HL-60/S4 treated with retinoic acid at 250 ng/mL for 4 days and 3 days (cell line): ENCODE data around the gene OR10G8.
"Not testable (repeated sequence)": the region's sequence is repeated elsewhere in the genome, so short reads cannot be mapped to it uniquely, and the experiment has no call there.

Experiments used
- in situ Hi-C: fragments of 300-500 bp; cut with MboI; formaldehyde crosslinking; loops from 2 replicates; pipeline ENCODE4 v1.7.0; 2022; ENCODE audit warnings: low sequenced_read_pairs

Gene OR10G8, protein sequence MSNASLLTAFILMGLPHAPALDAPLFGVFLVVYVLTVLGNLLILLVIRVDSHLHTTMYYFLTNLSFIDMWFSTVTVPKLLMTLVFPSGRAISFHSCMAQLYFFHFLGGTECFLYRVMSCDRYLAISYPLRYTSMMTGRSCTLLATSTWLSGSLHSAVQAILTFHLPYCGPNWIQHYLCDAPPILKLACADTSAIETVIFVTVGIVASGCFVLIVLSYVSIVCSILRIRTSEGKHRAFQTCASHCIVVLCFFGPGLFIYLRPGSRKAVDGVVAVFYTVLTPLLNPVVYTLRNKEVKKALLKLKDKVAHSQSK

DNA sequence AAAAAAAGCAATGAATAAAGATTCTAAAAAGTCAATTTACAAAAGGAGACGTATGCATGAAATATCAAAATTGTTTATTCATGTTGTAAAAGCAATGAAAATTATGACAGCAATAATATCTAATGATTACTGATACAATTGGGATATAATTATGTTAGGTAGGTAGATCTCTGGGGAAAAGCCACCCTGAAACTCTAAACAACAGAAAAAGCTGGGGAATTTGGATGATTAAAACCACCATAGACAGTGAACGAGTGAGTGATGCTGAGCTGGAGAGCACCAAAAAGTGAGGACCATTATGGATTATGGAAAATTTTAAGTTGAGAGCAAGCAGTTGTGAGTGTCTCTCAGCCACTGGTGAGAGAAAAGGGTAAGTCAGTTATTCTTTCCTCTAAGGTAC is at the start of gene OR10G8:
TSS of gene OR10G8 (plus strand) at position 301 of the 400 bp plus-strand sequence. CDS start 2,825 bp downstream, outside the sequence.
- in situ Hi-C loops, result no loop called here

DNA sequence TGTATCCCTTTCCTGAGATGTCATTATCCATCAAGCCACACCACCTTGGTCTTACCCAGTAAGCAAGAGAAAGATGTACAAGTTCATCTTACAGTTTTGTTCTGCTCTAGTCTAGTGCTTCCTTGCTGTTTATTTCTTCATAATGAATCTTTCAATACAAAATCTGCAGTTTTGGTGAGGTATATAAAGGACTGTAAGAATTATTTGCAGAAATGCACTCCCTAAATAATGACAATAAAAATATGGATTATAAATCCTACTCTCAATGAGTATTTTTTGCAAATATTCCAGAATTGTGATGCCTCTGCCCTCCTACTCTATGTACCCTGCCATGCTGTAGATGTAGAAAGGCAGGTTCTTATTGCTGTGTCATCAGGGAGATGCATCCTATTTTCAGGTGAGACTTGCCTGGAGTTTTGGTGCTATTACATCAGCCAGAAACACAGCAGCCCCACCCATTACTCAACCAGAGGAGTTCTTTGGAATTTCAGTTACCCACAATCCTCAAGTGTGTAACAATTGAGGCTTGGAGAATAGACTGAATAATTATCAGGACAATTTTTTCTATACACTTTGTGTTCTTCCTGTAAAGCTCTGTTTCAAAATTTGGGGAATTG is 48.8 kb upstream of the OR10G8 start, which contains the start of gene OR10S1:
TSS of gene OR10S1 (minus strand) at position 51 of the 617 bp plus-strand sequence. CDS start 117 bp downstream, outside the sequence.
- in situ Hi-C loops, result no loop called here

DNA sequence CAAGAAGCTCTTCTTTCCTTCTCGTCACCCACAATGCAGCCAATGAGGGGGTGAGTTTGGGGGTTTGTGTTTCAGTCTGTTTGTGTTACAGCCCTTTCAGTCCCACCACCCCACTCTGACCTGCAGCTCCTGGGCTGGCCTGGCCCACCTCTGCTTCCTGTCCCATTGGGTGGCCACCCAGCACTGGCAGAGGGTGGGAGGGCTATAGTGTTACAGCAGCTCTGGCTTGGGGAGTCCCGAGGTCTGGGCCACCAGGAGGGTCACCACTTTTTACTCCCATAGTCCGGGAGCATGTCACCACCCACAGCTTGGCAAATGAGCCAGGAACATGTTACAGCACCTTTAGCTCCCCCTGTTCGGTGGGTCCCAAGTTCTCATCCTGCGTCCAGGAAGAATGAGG is 47.3 kb upstream of the OR10G8 start:
- in situ Hi-C loops, result no loop called here

DNA sequence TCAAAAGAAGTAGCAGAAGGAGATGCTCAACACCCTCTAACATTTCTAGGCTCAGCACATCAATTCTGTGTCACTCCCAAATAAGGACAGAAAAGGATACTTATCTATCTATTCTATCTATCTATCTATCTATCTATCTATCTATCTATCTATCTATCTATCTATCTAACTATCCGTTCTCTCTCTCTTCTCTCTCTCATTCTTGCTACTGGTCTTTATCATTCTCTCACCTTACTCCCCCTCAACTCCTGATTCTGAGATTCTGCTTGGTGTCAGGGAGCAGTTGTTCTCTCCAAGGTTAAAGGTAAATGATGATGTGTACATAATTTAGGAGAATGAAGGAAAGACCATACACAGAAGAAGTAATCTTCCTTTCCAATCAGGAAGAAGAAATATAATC is 31.5 kb upstream of the OR10G8 start, which contains the start of gene OR10G6:
TSS of gene OR10G6 (minus strand) at position 43 of the 400 bp plus-strand sequence. CDS start at position 43, 0 bp downstream.
- in situ Hi-C loops, result no loop called here

DNA sequence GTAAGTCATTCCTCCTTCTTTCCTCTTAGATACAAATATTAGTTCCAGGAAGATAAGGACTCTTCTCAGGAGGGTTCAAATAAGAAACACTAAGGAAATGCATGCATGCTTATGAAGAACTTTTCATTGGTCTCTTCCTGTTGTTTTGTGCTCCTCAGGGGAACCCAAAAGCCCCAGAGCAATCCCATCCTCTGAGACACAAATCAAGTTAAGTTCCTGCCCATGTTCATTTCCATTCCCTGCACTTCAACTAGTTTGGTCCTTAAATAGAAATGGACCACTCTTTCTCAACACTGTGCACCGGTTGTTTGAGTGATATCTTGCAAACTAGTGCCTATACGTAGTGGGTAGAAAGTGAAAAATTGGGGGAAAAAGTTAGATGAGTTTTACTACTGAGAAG is 13.9 kb upstream of the OR10G8 start, which contains the start of gene OR10G4:
TSS of gene OR10G4 (plus strand) at position 301 of the 400 bp plus-strand sequence. CDS start 2,578 bp downstream, outside the sequence.
- in situ Hi-C loops, result no loop called here

DNA sequence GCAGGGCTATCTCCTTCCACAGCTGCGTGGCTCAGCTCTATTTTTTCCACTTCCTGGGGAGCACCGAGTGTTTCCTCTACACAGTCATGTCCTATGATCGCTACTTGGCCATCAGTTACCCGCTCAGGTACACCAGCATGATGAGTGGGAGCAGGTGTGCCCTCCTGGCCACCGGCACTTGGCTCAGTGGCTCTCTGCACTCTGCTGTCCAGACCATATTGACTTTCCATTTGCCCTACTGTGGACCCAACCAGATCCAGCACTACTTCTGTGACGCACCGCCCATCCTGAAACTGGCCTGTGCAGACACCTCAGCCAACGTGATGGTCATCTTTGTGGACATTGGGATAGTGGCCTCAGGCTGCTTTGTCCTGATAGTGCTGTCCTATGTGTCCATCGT is 10.8 kb upstream of the OR10G8 start:
- in situ Hi-C loops, result not testable (repeated sequence)

DNA sequence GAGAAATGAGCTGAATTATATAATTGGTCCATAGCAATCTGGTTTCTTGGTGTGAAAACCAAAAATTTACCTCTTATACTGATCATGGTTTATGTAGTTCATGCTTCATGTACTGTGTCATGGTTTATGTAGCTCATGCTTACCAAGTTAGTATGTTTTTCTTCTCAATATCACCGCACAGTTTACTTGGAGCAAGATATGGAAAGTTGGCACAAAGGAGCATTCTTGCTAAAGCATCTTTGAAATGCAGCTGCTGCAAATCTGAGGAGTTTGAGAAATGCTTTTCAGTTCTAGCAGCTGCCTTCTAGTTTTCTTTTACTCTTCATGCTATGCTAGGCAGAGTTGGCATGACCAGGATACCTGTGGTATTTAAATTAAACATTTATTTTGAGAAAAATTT is 10.1 kb downstream of the OR10G8 start:
- in situ Hi-C loops, result no loop called here

DNA sequence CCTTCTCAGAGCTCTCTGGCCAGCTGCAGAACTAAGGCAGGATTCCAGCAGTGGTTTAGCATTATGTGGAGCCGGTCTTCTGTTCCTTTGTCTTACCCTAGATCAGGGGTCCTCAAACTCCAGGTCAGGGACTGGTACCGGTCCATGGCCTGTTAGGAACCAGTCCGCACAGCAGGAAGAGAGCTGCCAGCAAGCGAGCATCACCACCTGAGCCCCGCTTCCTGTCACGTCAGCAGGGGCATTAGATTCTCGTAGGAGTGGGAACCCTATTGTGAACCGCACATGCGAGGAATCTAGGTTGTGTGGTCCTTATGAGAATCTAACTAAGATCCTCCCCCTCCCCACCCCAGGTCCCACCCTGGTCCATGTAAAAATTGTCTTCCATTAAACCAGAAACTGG is 13.0 kb downstream of the OR10G8 start:
- in situ Hi-C loops, result no loop called here

DNA sequence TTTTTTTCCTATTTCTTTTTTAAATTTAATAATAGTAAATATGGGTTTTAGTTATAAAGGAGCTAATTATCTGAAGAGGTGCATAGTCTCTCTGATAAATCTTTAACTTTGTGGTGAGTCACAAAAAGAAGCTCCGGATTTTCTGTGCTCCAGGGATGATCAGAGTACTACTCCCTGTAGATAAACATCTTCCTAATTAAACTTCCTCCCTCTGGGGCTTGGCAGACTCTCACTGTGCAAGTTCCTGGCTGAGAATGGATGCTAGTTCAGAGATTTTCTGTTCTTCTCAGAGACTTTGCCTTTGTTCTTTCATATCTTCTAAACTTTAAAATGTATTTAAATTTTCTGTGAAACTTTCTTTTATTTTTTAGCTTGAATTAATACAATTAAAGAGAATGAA is 14.7 kb downstream of the OR10G8 start, which contains the start of gene OR10G7:
TSS of gene OR10G7 (minus strand) at position 72 of the 400 bp plus-strand sequence. CDS start 2,324 bp downstream, outside the sequence.
- in situ Hi-C loops, result no loop called here

DNA sequence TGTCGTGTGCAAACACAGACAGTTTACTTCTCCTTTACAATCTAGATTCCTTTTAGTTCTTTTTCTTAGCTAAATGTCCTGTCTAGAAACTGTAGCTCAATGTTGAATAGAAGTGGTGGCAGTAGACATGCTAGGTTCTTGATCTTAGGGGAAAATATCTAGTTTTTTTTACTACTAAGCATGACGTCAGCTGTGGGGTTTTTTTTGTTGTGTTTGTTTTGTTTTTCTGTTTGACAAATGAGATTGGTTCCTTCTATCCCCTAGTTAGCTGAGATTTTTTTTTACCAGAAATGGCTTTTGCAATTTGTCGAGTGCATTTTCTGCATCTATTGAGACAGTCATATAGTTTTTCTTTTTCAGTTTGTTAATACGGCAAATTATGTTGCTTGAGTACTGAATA is 16.8 kb downstream of the OR10G8 start:
- in situ Hi-C loops, result no loop called here

DNA sequence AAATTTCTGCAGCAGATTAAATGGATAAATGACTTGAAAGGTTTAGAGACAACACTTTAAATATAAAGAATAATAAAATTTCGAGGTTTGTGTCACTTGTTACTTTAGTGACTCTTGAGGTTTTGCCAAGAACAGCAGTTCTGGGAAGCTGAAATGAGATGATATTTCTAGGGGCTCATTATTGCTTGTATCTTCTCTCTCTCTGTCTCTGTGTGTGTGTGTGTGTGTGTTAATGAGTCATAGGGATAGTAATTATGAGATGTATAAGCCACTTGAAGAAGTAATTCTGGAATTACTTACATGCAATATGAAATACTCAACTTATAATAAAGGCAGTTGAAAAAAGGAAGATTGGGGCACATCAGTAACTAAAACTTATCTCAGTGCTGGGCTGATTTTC is 24.1 kb downstream of the OR10G8 start:
- in situ Hi-C loops, result no loop called here

DNA sequence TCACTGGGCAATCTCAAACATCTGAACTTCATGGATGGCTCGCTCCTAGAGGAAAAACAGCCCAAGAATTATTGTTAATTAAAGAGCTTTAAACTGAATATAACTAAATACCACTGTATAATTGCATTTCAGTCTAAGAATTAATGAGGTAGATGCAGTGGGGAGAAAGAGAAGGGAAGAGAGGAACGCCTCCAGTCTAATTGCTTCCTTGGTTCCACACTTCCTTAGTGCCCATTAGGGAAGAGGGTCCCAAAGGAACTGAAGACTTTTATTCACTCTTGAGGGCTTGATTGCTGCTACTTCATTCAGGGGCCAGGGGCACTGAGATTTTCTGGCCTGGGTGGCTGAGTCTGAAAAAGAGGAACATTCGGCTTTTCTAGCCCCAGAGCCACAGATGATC is 26.4 kb downstream of the OR10G8 start:
- in situ Hi-C loops, result no loop called here

DNA sequence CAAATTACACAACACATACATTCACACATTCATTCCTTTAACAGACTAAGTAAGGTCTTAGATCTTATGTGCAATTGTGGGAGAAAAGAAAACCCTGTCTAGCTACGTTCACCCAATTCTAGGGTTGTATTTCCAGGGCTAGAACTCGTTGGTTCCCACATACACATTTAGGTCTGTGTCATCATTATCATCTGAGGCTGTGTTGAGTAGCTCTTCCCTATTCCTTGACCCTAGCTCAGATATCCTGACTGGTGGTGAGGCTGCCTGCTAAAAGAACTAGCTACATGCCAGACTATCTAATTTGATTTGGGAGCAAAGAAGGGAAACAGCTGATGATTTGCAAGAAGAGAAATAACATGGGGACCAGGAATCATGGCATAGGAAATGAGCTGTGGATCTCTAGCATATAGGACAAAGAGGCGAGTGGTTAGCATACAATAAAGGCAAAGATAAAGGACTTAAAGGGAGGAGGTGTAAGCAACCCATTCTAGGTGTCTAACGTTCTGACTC is 42.1 kb downstream of the OR10G8 start:
- in situ Hi-C loops, result no loop called here

DNA sequence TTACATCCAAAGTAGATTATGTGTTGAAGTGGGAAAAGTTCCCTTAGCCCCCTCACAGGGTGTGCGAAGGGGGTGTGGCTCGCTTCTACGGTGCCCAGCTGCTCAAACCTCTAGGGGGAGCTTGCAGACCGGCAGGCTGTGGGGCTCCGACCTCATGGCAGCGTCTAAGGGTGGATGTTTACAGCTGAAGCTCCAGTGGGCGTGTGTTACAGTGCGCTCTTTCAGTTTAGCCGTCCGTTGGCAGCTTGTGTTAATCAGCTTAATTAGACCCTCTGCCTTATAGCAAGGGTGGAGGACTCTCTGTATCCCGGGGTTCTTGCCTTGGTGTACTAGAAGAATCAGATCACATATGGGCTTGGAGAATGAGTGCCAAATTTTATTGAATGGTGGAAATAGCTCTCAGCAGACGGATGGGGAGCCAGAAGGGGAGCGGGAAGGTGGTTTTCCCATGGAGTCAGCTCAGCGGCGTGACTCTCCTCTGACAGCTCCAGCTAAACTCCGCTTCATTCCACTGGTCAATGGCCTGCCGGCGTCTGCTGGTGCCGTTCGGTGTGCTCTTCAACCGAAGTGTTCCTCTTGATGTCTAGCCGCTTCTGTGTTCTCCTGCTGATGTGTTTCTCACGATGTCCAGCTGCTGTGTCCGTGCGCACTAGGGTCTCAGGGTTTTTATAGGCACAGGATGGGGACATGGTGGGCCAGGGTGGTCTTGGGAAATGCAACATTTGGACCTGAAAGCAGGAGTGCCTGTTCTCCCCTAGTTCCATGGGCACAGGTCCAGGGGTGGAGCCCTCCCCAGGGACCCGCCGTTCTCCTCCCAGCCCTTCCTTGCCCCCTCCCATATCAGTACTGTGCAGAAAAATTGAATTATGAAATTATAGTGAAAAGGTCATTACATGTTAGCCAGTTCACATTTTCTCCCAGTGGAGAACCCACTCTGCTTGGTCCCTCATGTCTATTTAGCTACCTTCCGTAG is 43.1 kb downstream of the OR10G8 start:
- in situ Hi-C loops, result no loop called here

DNA sequence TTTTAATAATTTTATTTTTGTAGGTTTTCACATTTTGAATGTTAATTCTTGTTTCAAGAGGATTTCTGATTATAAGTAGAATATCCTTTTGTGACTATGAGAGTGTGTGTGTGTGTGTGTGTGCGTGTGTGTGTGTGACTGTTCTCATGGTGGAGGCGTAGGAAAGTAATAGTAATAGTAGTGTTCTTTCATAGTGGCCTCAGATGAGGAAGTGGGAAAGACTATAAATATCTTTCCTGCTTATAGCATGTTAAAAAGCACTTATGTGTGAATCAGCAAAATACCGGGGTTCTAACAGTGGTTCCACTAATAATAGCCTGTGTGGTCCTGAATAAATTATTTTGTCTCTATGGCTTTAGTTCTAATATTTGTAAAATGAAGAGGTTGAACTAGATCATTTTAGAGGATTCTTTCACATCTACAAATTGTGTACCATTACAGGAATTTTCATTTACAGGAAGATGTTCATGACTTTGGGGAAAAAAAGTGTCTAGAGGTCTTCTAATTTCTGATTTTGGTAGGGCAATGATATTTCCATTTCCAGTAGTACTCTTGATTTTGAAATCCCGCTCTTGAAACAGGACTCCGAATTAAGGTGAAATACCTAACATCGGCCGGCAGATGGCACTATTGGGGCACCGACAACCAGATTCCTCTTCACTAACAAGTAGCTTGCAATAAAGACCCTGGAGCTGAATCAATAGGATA is 44.5 kb downstream of the OR10G8 start:
- in situ Hi-C loops, result no loop called here

DNA sequence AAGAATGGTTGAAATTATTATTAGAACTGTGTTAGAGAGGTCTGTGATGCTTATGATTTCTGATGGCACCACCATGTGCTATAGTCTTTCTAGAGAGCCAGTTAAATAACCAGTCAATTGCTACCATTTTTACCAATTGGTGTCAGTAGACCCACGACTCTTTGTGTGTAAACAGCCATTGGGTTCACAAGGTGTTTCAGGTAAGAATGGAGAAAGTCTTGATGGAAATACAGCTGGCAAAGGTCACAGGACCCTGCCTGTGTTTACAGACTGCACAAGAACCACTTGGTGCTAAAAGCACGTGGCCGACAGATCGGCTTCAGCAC is 45.0 kb downstream of the OR10G8 start:
- in situ Hi-C loops, result no loop called here

DNA sequence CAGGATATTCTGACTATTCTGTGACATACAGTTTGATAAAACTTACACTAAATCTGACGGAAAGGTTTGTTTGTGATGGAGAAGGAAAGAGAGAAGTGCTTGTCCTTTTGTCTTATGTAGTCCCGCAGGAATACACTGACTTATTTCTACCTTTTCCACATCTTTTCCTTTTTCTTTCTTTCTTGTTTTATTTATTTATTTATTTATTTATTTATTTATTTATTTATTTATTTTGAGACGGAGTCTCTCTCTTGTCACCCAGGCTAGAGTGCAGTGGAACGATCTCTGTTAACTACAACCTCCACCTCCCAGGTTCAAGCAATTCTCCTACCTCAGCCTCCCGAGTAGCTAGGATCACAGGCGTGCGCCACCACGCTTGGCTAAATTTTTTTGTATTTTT is 45.5 kb downstream of the OR10G8 start:
- in situ Hi-C loops, result no loop called here

DNA sequence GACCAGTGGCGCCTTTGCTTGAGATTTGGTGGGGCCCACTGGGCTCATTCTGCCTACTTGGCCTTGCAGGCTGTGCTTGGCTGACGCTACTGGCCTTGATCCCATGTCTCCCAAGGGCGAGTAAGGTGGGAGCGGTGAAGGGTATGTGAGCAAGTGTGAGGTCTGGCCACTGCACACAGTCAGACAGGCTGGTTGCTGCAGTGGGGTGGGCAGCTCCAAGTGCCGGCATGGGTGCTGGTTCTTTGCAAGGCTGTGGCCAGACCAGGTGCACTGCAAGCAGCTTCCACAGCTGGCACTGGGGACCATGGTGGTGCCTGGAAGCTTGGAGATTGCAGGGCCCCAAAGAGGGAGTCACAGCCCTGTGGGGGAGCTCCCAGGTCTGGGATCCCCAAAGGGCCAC is 48.0 kb downstream of the OR10G8 start:
- in situ Hi-C loops, result no loop called here

DNA sequence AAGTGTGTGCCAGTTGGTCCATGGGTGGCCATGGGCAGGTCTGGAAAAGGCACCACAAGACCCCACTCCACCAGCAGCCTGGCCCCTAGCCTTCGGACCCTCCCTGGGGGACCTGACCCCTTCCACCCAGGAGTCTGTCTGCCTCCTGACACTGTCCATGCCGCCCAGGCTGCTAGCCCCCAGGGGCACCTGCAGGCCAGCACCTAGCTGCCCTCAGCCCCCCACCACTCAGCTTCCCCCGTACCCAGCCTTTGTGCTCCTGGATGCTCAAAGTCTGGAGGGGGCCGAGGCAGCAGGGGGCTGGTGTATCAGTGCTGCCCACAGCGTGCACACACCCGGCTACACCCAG is 48.9 kb downstream of the OR10G8 start:
- in situ Hi-C loops, result no loop called here
